MM.1S (cell line): ENCODE results near the gene CFAP97D1.

Experiments used
- DNase-seq: peaks from one replicate; pipeline ENCODE4 v3.0.0-alpha.2; 2015
- H2AFZ ChIP-seq: fragments of 300-600 bp; sonication (generic); 2 replicates; pipeline ENCODE4 v1.6.0; 2016; ENCODE audit warnings: antibody characterized with exemption, low read length
- H3F3A ChIP-seq: fragments of 300-600 bp; sonication (generic); 2 replicates; pipeline ENCODE4 v1.6.1; 2016; ENCODE audit warnings: mild to moderate bottlenecking, antibody characterized with exemption, low read length, moderate library complexity, mixed read lengths; ENCODE audit not compliant: insufficient read depth
- H3K27ac ChIP-seq: fragments of 300-600 bp; sonication (generic); 2 replicates; pipeline ENCODE4 v1.5.1; 2016; ENCODE audit warnings: mild to moderate bottlenecking, low read length
- H3K27me3 ChIP-seq: fragments of 300-600 bp; sonication (generic); replicated peaks from 2 replicates; pipeline ENCODE4 v1.6.0; 2016; ENCODE audit warnings: low read length; ENCODE audit not compliant: insufficient read depth
- H3K36me3 ChIP-seq: fragments of 300-600 bp; sonication (generic); replicated peaks from 2 replicates; pipeline ENCODE4 v1.6.1; 2016; ENCODE audit warnings: mild to moderate bottlenecking, low read length, mixed read lengths; ENCODE audit not compliant: insufficient read depth
- H3K4me1 ChIP-seq: fragments of 300-600 bp; sonication (generic); 2 replicates; pipeline ENCODE4 v1.6.1; 2016; ENCODE audit warnings: low read length, mixed read lengths
- H3K4me2 ChIP-seq: fragments of 300-600 bp; sonication (generic); 2 replicates; pipeline ENCODE4 v1.6.0; 2016; ENCODE audit warnings: low read depth, low read length
- H3K4me3 ChIP-seq: fragments of 300-600 bp; sonication (generic); 2 replicates; pipeline ENCODE4 v1.5.1; 2016; ENCODE audit warnings: low read length, mixed read lengths
- H3K79me2 ChIP-seq: fragments of 300-600 bp; sonication (generic); 2 replicates; pipeline ENCODE4 v1.6.1; 2016; ENCODE audit warnings: mixed run types, low read length, mixed read lengths
- H3K9ac ChIP-seq: fragments of 300-600 bp; sonication (generic); 2 replicates; pipeline ENCODE4 v1.6.1; 2016; ENCODE audit warnings: low read length, mixed read lengths
- H3K9me2 ChIP-seq: fragments of 300-600 bp; sonication (generic); replicated peaks from 2 replicates; pipeline ENCODE4 v1.6.1; 2016; ENCODE audit warnings: mild to moderate bottlenecking, low read length, mixed read lengths; ENCODE audit not compliant: insufficient read depth
- H3K9me3 ChIP-seq: fragments of 300-600 bp; sonication (generic); replicated peaks from 2 replicates; pipeline ENCODE4 v1.6.1; 2016; ENCODE audit warnings: mild to moderate bottlenecking, low read length, mixed read lengths; ENCODE audit not compliant: insufficient read depth
- H4K20me1 ChIP-seq: fragments of 300-600 bp; sonication (generic); 2 replicates; pipeline ENCODE4 v1.6.1; 2016; ENCODE audit warnings: mild to moderate bottlenecking, low read length, moderate library complexity, mixed read lengths; ENCODE audit not compliant: insufficient read depth
- EZH2 ChIP-seq: fragments of 300-600 bp; sonication (generic); optimal IDR thresholded peaks from 2 replicates; pipeline ENCODE3; 2017; ENCODE audit warnings: low read depth, mild to moderate bottlenecking, antibody characterized with exemption, low read length, mixed read lengths
- EZH2phosphoT487 ChIP-seq: fragments of 300-600 bp; sonication (generic); IDR thresholded peaks from 2 replicates; pipeline ENCODE4 v1.6.1; 2018; ENCODE audit warnings: antibody characterized with exemption, low read length
- TF ChIP-seq, protein P1 (sequence below): fragments of 300-600 bp; sonication (generic); IDR thresholded peaks from 2 replicates; pipeline ENCODE4 v1.5.1; 2016; ENCODE audit warnings: antibody characterized with exemption, low read length, mixed read lengths

Gene CFAP97D1

DNA sequence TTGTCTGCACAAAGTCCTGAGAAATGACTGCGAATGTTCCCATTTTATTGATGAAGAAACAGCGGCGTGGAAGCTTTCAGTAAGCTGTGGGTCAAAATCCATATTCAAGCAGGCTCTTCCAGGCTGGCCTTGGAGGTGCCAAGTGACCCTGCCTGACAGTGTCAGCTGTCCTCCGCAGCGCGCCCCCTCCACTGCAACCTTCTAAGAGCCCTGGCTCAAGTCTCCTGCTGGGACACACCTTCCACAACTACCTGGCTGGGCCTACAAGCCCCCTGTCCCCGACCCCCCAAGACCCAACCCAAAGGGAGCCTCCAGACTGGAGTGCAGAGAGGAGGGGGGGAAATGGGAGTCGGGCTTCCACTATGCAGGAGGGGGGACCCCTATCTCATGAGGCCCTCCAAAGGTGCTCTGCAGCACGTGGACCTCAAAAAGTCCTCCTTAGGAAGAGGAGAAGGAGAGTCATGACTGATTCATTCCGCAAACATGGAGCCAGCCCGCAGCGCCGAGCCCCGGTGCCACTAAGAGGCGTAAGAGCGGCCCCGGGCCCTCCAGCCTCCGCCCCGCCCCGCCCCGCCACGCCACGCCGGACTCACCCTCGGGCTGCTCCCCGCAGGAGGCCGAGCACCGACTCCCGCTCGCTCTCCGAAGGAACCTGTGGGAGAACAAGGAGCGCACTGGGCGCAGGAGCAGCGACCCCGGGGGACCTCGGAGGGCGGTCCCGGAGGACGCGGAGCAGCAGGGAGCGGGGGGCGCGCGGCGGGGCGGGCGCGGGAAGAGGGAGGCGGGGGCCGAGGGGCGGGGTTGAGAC, 52.1 kb downstream of the CFAP97D1 start:
- Histone ChIP-seq H3K9me2 (no peaks in the 10 kb centered on the region), H2AFZ (no peak overlapping the region), H3K9ac (no peak overlapping the region), H3K36me3 (no peaks in the 10 kb centered on the region), H4K20me1 (no peaks in the 10 kb centered on the region), H3K4me2 (peak overlapping the region; percentile 57; the same call in 1 of the 2 replicates), H3K4me1 (no peaks in the 10 kb centered on the region), H3F3A (no peaks in the 10 kb centered on the region), H3K79me2 (no peaks in the 10 kb centered on the region), H3K9me3 (no peaks in the 10 kb centered on the region), H3K27ac (no peak overlapping the region), H3K27me3 (peaks cover 76% of the 10 kb centered on the region), H3K4me3 (peak overlapping the region; percentile 29; the same call in 1 of the 2 replicates)
- DNase-seq, result no peak
- peak; percentile 30 for TF ChIP-seq EZH2
- TF ChIP-seq, protein P1, sequence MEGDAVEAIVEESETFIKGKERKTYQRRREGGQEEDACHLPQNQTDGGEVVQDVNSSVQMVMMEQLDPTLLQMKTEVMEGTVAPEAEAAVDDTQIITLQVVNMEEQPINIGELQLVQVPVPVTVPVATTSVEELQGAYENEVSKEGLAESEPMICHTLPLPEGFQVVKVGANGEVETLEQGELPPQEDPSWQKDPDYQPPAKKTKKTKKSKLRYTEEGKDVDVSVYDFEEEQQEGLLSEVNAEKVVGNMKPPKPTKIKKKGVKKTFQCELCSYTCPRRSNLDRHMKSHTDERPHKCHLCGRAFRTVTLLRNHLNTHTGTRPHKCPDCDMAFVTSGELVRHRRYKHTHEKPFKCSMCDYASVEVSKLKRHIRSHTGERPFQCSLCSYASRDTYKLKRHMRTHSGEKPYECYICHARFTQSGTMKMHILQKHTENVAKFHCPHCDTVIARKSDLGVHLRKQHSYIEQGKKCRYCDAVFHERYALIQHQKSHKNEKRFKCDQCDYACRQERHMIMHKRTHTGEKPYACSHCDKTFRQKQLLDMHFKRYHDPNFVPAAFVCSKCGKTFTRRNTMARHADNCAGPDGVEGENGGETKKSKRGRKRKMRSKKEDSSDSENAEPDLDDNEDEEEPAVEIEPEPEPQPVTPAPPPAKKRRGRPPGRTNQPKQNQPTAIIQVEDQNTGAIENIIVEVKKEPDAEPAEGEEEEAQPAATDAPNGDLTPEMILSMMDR, result no peak

GRCh38 chr17:43832976-43833829, 53.0 kb downstream of the CFAP97D1 start, which contains the start of gene MPP3:
MPP3 (minus strand) TSS chr17:43833146; CDS start chr17:43831906, 1,240 bp downstream.
- no peak within 1 kb of the TSS for H3K27ac ChIP-seq
- no peak within 1 kb of the TSS for H3K9ac ChIP-seq
- peaks cover 83% of the 10 kb centered on the region for H3K27me3 ChIP-seq
- H3K4me3 ChIP-seq, result peak within 1 kb of the TSS; percentile 48
- H3F3A ChIP-seq, result no peaks in the 10 kb centered on the region
- no peaks in the 10 kb centered on the region for H3K79me2 ChIP-seq
- TF ChIP-seq EZH2 (no peak), EZH2phosphoT487 (no peak)
- TF ChIP-seq, protein P1, result no peak
- H3K4me2 ChIP-seq, result peak within 1 kb of the TSS; percentile 72
- H3K9me2 ChIP-seq, result no peaks in the 10 kb centered on the region
- no peaks in the 10 kb centered on the region for H4K20me1 ChIP-seq
- H2AFZ ChIP-seq, result peak within 1 kb of the TSS; percentile 9; the same call in 1 of the 2 replicates
- H3K9me3 ChIP-seq, result no peaks in the 10 kb centered on the region
- peak; percentile 38 for DNase-seq
- H3K36me3 ChIP-seq, result no peaks in the 10 kb centered on the region
- H3K4me1 ChIP-seq, result no peaks in the 10 kb centered on the region

DNA sequence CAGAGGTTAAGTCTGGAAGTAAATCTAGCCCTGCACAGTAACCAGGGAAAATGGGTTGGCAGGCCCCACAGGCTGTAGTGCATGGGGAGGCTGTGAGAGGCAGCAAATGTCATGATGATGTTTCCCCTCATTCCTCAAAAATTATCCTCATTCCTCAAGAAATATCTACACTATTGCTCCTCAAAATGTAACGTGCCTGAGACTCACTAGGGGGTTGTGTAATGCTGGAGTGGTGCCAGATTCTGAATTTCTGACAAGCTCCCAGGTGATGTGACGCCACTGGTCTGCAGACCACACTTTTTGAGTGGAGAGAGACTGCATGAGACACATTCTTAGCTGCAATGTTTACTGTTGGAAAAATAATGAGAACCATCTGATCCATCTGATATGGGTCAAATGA, 53.9 kb downstream of the CFAP97D1 start:
- TF ChIP-seq EZH2 (no peak), EZH2phosphoT487 (no peak)
- TF ChIP-seq, protein P1, result no peak
- Histone ChIP-seq H4K20me1 (no peaks in the 10 kb centered on the region), H3K9me2 (no peaks in the 10 kb centered on the region), H3K9me3 (no peaks in the 10 kb centered on the region), H3F3A (no peaks in the 10 kb centered on the region), H3K4me1 (no peaks in the 10 kb centered on the region), H3K27ac (no peak overlapping the region), H3K36me3 (no peaks in the 10 kb centered on the region), H3K79me2 (no peaks in the 10 kb centered on the region), H3K4me2 (no peak overlapping the region), H3K9ac (no peak overlapping the region), H3K27me3 (peaks cover 80% of the 10 kb centered on the region), H2AFZ (no peak overlapping the region), H3K4me3 (no peak overlapping the region)
- DNase-seq, result no peak
